ENCODE results near the gene LRMDA. TPM values are rescaled to one million over a fixed set of nuclear protein-coding genes. Genes with fewer than 3 reads are reported as not detected.

The LRMDA gene
- total RNA-seq, 4 donors from 2014 or later: 2.2 to 7.8 (median 4.5) TPM

DNA sequence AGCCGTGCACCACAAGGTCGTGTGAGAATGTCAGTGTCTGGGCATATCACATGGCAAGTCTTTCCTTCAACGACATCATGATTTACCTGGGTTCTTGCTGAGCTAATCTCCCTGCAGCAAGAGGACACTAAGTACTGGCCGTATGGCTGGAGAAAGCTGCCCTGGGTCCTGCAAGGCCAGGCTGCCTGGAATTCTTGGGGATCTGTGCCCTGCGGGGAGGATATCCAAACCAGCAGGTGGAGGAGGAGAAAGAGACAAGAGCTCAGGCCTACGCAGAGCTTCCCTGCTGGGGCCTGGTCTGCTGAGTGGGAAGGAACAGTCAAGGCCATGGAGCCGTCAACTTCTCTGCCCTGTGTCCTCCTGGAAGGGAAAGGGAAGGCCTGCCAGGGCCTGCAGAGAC lies 552.6 kb downstream of the LRMDA start:
- WGBS, 2 donors (ENCODE audit: low coverage in 1 of 2): 60 to 87% methylated on average over 1 to 7 of the region's 7 CpGs
- Histone ChIP-seq H3K9me3 (no peaks in the 10 kb centered on the region), H3K4me3 (no peak overlapping the region), H3K27ac (no peak overlapping the region), H3K27me3 (no peaks in the 10 kb centered on the region), H3K4me1 (no peaks in the 10 kb centered on the region), H3K36me3 (no peaks in the 10 kb centered on the region)
- intact Hi-C loops (cut with DNase I; ENCODE audit: low total_unique reads): no loop called here
- DNase-seq: no peak
- TF ChIP-seq POLR2AphosphoS5 (IDR thresholded peaks at IDR 0.05): no peak
- no peak for TF ChIP-seq EP300 (IDR thresholded peaks at IDR 0.05; ENCODE audit: low read depth)
- TF ChIP-seq CTCF (IDR thresholded peaks at IDR 0.05): no peak
- TF ChIP-seq POLR2A (IDR thresholded peaks at IDR 0.05): no peak
- in situ Hi-C loops (cut with MboI; ENCODE audit: low pct_ligation_motif_present in 1 of 4, low pct_unique_long_range_greater_than_20kb in 1 of 4, low sequenced_read_pairs in 3 of 4): no loop called here

GRCh38 chr10:75987616-75988015 lies 556.2 kb downstream of the LRMDA start:
- H3K36me3 ChIP-seq: no peaks in the 10 kb centered on the region
- no peak overlapping the region for H3K27ac ChIP-seq
- H3K9me3 ChIP-seq: no peaks in the 10 kb centered on the region
- no peak overlapping the region for H3K4me3 ChIP-seq
- H3K27me3 ChIP-seq: no peaks in the 10 kb centered on the region
- intact Hi-C loops (cut with DNase I; ENCODE audit: low total_unique reads) (no loop called here), in situ Hi-C loops (cut with MboI; ENCODE audit: low pct_ligation_motif_present in 1 of 4, low pct_unique_long_range_greater_than_20kb in 1 of 4, low sequenced_read_pairs in 3 of 4) (no loop called here)
- H3K4me1 ChIP-seq: no peaks in the 10 kb centered on the region
- WGBS, 2 donors (ENCODE audit: low coverage in 1 of 2): 94% methylated on average over 1 of the region's 1 CpG; no CpG with 5 or more reads in 1 of the 2 donors
- no peak for DNase-seq
- no peak for TF ChIP-seq EP300 (IDR thresholded peaks at IDR 0.05; ENCODE audit: low read depth)
- TF ChIP-seq POLR2AphosphoS5 (IDR thresholded peaks at IDR 0.05): no peak
- TF ChIP-seq POLR2A (IDR thresholded peaks at IDR 0.05): no peak
- no peak for TF ChIP-seq CTCF (IDR thresholded peaks at IDR 0.05)

GRCh38 chr10:75994357-75995040 lies 563.1 kb downstream of the LRMDA start:
- no peaks in the 10 kb centered on the region for H3K4me1 ChIP-seq
- H3K27ac ChIP-seq: no peak overlapping the region
- H3K4me3 ChIP-seq: no peak overlapping the region
- intact Hi-C loops (cut with DNase I; ENCODE audit: low total_unique reads) (no loop called here), in situ Hi-C loops (cut with MboI; ENCODE audit: low pct_ligation_motif_present in 1 of 4, low pct_unique_long_range_greater_than_20kb in 1 of 4, low sequenced_read_pairs in 3 of 4) (no loop called here)
- H3K27me3 ChIP-seq: no peaks in the 10 kb centered on the region
- WGBS, 2 donors (ENCODE audit: low coverage in 1 of 2): 83 to 86% methylated on average over 7 to 9 of the region's 9 CpGs
- H3K36me3 ChIP-seq: no peaks in the 10 kb centered on the region
- DNase-seq: no peak
- TF ChIP-seq POLR2AphosphoS5 (IDR thresholded peaks at IDR 0.05): no peak
- TF ChIP-seq CTCF (IDR thresholded peaks at IDR 0.05): no peak
- TF ChIP-seq POLR2A (IDR thresholded peaks at IDR 0.05): no peak
- no peak for TF ChIP-seq EP300 (IDR thresholded peaks at IDR 0.05; ENCODE audit: low read depth)
- no peaks in the 10 kb centered on the region for H3K9me3 ChIP-seq

GRCh38 chr10:75995041-75995430 lies 563.6 kb downstream of the LRMDA start:
- Histone ChIP-seq H3K27ac (no peak overlapping the region), H3K4me3 (no peak overlapping the region), H3K9me3 (no peaks in the 10 kb centered on the region), H3K36me3 (no peaks in the 10 kb centered on the region), H3K27me3 (no peaks in the 10 kb centered on the region), H3K4me1 (no peaks in the 10 kb centered on the region)
- WGBS, 2 donors (ENCODE audit: low coverage in 1 of 2): 75% methylated on average over 1 of the region's 1 CpG
- intact Hi-C loops (cut with DNase I; ENCODE audit: low total_unique reads) (no loop called here), in situ Hi-C loops (cut with MboI; ENCODE audit: low pct_ligation_motif_present in 1 of 4, low pct_unique_long_range_greater_than_20kb in 1 of 4, low sequenced_read_pairs in 3 of 4) (no loop called here)
- no peak for DNase-seq
- TF ChIP-seq POLR2AphosphoS5 (IDR thresholded peaks at IDR 0.05): no peak
- no peak for TF ChIP-seq CTCF (IDR thresholded peaks at IDR 0.05)
- TF ChIP-seq EP300 (IDR thresholded peaks at IDR 0.05; ENCODE audit: low read depth): no peak
- no peak for TF ChIP-seq POLR2A (IDR thresholded peaks at IDR 0.05)

Data from transverse colon (tissue), 4 donors.